GM19395 (cell line): ENCODE results near the gene C6orf58.
"Not testable (repeated sequence)": the region's sequence is repeated elsewhere in the genome, so short reads cannot be mapped to it uniquely, and the experiment has no call there.

Experiments used
- ATAC-seq: cut with Tn5 transposase; IDR thresholded peaks from one replicate; pipeline ENCODE4 v1.9.1; 2021; ENCODE audit warnings: mild to moderate bottlenecking, moderate library complexity; ENCODE audit not compliant: unreplicated experiment

Gene C6orf58

DNA sequence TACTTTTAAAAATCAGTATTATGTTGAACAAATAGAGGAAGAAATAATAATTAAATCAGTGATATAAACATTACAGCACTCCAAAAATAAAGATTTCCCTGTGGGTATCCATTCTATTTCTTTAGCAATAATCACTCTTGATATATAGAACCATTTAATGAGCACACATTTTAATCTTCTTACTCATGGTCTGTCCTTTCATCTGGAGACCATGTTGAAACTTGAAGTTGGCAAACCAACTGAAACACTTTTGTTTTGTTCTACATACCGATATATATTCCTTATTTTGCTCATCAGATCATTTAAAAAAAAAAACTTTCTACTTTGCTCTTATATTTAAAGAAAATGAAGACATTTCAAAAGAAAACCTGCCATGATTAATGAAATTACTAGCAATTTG lies 13.4 kb downstream of the C6orf58 start:
- no peak for ATAC-seq

DNA sequence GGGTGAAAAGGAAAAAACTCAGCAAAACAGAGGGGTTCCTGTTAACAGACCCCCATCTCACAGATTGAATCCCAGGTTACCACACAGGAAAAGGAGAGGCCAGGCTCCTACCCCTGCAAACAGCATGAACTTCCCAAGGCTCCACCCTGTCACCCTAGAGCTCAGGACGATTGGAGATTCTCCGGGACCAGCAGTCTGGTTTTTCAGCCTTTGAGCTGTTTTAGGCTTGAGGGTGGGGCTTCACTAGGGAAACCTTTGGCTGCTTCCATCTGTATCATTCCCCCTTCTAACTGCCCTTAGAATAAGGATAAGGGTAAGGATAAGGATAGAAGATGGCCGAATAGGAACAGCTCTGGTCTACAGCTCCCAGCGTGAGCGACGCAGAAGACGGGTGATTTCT lies 16.0 kb downstream of the C6orf58 start:
- no peak for ATAC-seq

DNA sequence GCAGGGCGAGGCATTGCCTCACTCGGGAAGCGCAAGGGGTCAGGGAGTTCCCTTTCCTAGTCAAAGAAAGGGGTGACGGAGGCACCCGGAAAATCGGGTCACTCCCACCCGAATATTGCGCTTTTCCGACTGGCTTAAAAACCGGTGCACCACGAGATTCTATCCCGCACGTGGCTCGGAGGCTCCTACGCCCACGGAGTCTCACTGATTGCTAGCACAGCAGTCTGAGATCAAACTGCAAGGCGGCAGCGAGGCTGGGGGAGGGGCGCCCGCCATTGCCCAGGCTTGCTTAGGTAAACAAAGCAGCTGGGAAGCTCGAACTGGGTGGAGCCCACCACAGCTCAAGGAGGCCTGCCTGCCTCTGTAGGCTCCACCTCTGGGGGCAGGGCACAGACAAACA lies 16.5 kb downstream of the C6orf58 start:
- not testable (repeated sequence) for ATAC-seq

DNA sequence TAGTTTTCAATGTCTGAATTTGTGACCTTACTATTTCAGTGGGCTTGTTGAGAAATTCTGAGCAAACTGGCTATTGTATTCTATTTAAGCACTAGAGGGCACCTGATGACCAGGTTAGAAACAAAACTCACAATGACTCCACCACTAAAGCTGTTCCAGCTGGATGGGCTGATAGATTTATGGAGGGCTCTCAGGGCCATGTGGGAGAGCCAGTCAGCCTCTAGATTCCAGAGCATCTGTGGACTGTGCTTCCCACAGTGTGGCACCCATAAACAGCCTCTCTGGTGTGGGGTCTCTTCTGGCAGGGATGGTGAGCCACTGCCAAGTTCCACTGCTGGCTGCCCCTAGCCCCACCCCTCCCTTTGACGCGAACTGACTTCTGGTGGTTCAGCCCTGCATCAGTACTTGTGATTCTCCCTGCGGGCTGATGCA lies 29.2 kb downstream of the C6orf58 start:
- no peak for ATAC-seq

DNA sequence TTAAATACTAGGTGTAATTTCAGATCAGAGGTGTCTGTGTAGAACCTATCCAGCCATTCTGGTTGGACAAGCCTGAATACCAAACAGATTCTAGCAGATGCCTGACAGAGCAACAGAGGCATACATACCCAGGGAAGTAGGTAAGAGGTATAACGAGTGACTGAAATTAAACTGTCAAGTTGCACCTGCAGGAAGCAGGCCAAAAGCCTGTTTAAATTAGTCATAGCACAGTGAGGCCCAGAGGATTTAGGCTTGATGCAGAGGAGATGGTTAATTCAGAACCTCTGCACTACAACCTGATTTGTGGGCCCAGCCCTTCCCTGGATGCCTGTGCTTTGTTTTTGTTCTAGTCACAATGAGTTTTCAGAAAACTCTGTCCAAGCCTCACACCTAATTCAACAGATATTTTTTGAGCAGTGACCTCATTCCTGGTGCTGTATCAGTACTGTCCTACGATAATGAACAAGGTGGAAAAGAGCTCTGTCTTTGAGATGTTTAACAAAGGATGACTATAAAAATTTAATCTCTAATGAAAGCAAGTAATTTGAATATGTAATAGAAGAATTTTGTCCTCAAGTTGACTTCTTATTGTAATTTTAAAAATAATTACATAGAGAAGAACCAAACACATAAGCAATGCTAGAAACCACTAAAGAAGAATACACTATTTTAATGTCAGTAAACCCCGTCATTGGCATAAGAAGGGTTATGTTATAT lies 31.7 kb downstream of the C6orf58 start:
- ATAC-seq, result no peak

DNA sequence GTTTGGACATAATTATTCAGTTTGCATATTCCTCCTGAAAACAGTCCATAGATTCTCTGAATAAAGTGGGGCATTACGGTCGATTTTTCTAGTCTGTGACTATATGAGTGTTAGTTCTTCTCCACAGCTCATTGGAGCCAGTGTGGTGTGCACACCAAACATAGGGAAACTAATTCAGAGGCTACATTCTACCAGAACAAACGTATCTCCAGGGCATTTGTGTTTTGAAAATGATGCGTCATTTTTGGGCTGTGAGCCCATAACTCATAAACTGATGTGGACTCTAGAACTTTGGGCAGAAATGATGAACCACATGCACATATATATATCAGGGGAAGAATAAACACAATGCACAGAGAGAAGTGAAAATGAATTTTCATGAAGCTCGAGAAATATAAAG lies 41.8 kb downstream of the C6orf58 start:
- ATAC-seq, result no peak

DNA sequence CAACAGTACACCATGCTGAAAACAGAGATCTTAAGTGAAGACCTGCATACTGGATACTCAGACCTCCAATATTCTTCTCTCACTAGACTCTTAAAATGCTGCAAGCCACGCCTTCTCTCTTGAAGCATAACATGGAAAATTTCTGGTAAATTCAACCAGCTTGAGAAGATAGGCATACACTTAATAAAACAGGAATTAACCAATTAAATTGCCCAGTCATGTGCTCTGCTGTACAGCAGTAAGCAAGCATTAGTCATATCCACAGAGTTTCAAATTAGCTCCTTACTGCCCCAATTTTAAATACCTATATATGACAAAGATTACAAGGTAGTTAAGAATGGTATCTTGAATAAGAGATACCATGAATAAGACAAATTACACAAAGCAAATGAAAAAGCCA lies 53.8 kb downstream of the C6orf58 start:
- no peak for ATAC-seq

DNA sequence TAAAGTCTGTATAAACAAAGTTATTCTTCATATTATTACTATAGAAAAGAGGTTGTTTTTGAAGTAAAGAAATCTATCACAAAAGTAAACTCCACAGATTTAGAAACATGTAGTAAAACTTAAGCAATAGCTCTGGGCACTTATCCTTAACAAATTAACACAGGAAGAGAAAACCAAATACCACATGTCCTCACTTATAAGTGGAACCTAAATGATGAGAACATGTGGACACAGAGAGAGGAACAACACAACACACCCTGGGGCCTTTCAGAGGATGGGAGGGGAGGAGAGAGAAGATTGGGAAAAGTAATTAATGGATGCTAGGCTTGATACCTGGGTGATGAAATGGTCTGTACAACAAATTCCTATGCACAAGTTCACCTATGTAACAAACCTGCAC lies 57.2 kb downstream of the C6orf58 start:
- ATAC-seq, result no peak

DNA sequence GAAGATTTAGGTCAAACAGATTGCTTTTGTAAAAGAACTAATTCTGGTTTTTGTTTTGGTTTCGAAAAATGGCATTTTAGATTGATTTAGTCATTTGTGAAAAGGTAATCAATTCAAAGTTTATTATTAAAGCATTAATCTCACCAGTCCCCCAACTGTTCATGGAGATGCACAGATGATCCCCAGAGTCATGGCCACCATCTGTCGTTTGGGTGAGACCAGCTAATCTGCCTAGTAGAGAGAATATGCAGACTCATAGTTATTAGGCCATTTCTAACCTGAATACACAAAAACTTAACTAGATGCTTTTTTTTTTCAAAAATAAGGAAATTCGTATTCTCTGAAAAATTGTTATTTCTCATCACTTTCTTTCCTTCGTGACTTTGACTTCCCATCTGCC lies 58.1 kb downstream of the C6orf58 start:
- no peak for ATAC-seq

DNA sequence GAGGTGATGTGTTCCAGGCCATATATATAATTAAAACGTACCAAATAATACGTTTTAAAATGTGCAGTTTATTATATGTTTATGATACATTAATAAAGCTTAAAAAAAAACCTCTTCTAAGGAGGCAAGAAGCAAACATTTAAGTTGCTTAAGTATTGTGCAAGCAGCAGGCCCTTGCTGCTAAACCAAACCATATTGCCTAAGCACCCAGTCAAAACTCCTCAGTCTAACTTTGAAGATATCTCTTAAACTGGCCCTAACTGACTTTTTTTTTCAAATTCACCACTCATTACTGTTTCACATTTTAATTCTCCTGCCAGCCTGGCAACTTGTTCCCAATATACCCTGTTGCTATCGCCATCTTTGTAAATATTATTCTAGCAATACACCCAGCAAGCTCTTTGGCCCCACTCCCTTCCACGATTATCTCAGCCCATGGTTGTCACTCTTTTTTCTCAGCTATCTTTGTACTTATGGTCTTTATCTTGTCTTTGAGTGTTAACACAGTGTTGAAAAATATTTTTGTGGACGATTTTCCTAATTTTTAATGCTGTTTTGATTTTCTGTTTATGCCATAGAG lies 60.9 kb downstream of the C6orf58 start:
- no peak for ATAC-seq
